HEK293 (cell line): ENCODE results near the gene C19orf73.

Experiments
- CTCF ChIA-PET: fragments of 350-600 bp; formaldehyde crosslinking; extraction: SDS; loops from one replicate; lab custom pipeline; 2021; ENCODE audit warnings: antibody characterized with exemption; lab: Yijun Ruan, JAX
- POLR2A ChIA-PET: fragments of 300-600 bp; formaldehyde crosslinking; extraction: SDS; loops from one replicate; lab custom pipeline; 2020; ENCODE audit warnings: antibody characterized with exemption, inconsistent platforms; lab: Yijun Ruan, JAX
- H3K27ac ChIP-seq: fragments of 200-500 bp; sonication (Bioruptor generic); 2 replicates; pipeline ENCODE4 v1.5.1; 2014; ENCODE audit warnings: low read depth, low read length, control low read depth, inconsistent platforms; ENCODE audit errors: extremely low read depth
- H3K36me3 ChIP-seq, 2 experiments: fragments of 200-500 bp in 1 of 2; sonication (Bioruptor generic) in 1 of 2; 1 replicate in 1 of 2; 2 replicates in 1 of 2; pipeline ENCODE4 v1.5.1; 2014 to 2017; ENCODE audit warnings: inconsistent platforms in 2 of 2, low read length in 2 of 2; ENCODE audit not compliant: control insufficient read depth in 2 of 2, insufficient read depth in 1 of 2
- H3K4me1 ChIP-seq: fragments of 200-500 bp; sonication (Bioruptor generic); 2 replicates; pipeline ENCODE4 v1.5.1; 2014; ENCODE audit warnings: mild to moderate bottlenecking, low read length, inconsistent platforms; ENCODE audit not compliant: control insufficient read depth, insufficient read depth
- H3K4me3 ChIP-seq: 2 replicates; pipeline ENCODE4 v1.5.1; 2011; ENCODE audit warnings: low read depth, mild to moderate bottlenecking, control low read depth, low read length, moderate library complexity
- H3K9me3 ChIP-seq: fragments of 200-500 bp; sonication (Bioruptor generic); 2 replicates; pipeline ENCODE4 v1.5.1; 2014; ENCODE audit warnings: low read depth, low read length, inconsistent platforms; ENCODE audit not compliant: control insufficient read depth, insufficient read depth
- GLIS2 ChIP-seq: fragments of 450-650 bp; formaldehyde crosslinking; IDR thresholded peaks from 2 replicates; pipeline ENCODE4 v1.5.1; 2016; ENCODE audit warnings: missing biosample characterization, missing genetic modification characterization
- PRDM2 ChIP-seq: fragments of 450-650 bp; formaldehyde crosslinking; IDR thresholded peaks from 2 replicates; pipeline ENCODE4 v1.5.1; 2016; ENCODE audit warnings: missing biosample characterization, missing genetic modification characterization, borderline replicate concordance
- REPIN1 ChIP-seq: fragments of 450-650 bp; formaldehyde crosslinking; IDR thresholded peaks from 2 replicates; pipeline ENCODE4 v1.5.1; 2017; ENCODE audit warnings: missing biosample characterization, missing genetic modification characterization, low read depth
- YY1 ChIP-seq: fragments of 450-650 bp; formaldehyde crosslinking; IDR thresholded peaks from 2 replicates; pipeline ENCODE4 v1.5.1; 2018; ENCODE audit warnings: missing biosample characterization, missing genetic modification characterization
- ZBTB1 ChIP-seq: fragments of 450-650 bp; formaldehyde crosslinking; IDR thresholded peaks from 2 replicates; pipeline ENCODE4 v1.5.1; 2016; ENCODE audit warnings: missing biosample characterization, missing genetic modification characterization
- ZBTB44 ChIP-seq: fragments of 450-650 bp; IDR thresholded peaks from 2 replicates; pipeline ENCODE4 v1.5.1; 2018; ENCODE audit warnings: missing biosample characterization, mild to moderate bottlenecking, missing genetic modification characterization
- ZEB2 ChIP-seq: fragments of 450-650 bp; formaldehyde crosslinking; IDR thresholded peaks from 2 replicates; pipeline ENCODE4 v1.5.1; 2016; ENCODE audit warnings: missing biosample characterization, missing genetic modification characterization
- ZFHX2 ChIP-seq: fragments of 450-650 bp; formaldehyde crosslinking; conservative IDR thresholded peaks from 2 replicates; pipeline ENCODE4 v1.5.1; 2016; ENCODE audit warnings: missing biosample characterization, missing genetic modification characterization
- ZNF10 ChIP-seq: fragments of 450-650 bp; formaldehyde crosslinking; IDR thresholded peaks from 2 replicates; pipeline ENCODE4 v1.5.1; 2017; ENCODE audit warnings: missing biosample characterization, missing genetic modification characterization
- ZNF138 ChIP-seq: fragments of 450-650 bp; formaldehyde crosslinking; IDR thresholded peaks from 2 replicates; pipeline ENCODE4 v1.5.1; 2016; ENCODE audit warnings: missing biosample characterization, missing genetic modification characterization, borderline replicate concordance
- ZNF169 ChIP-seq: fragments of 450-650 bp; formaldehyde crosslinking; IDR thresholded peaks from 2 replicates; pipeline ENCODE4 v1.5.1; 2016; ENCODE audit warnings: missing biosample characterization, missing genetic modification characterization
- ZNF19 ChIP-seq: fragments of 450-650 bp; formaldehyde crosslinking; IDR thresholded peaks from 2 replicates; pipeline ENCODE4; 2016; ENCODE audit warnings: missing biosample characterization, missing genetic modification characterization, low read depth
- ZNF24 ChIP-seq: fragments of 450-650 bp; formaldehyde crosslinking; IDR thresholded peaks from 2 replicates; pipeline ENCODE4 v1.5.1; 2016; ENCODE audit warnings: missing biosample characterization, missing genetic modification characterization
- ZNF341 ChIP-seq: fragments of 450-650 bp; formaldehyde crosslinking; IDR thresholded peaks from 2 replicates; pipeline ENCODE4; 2016; ENCODE audit warnings: low read depth, missing biosample characterization, missing genetic modification characterization
- ZNF394 ChIP-seq: fragments of 450-650 bp; formaldehyde crosslinking; IDR thresholded peaks from 2 replicates; pipeline ENCODE4 v1.5.1; 2016; ENCODE audit warnings: missing biosample characterization, missing genetic modification characterization, mild to moderate bottlenecking, moderate library complexity, borderline replicate concordance
- ZNF433 ChIP-seq: fragments of 450-650 bp; formaldehyde crosslinking; IDR thresholded peaks from 2 replicates; pipeline ENCODE4 v1.5.1; 2016; ENCODE audit warnings: missing biosample characterization, missing genetic modification characterization, low read depth
- ZNF473 ChIP-seq: fragments of 450-650 bp; formaldehyde crosslinking; IDR thresholded peaks from 2 replicates; pipeline ENCODE4 v1.5.1; 2017; ENCODE audit warnings: missing biosample characterization, missing genetic modification characterization
- ZNF514 ChIP-seq: fragments of 450-650 bp; formaldehyde crosslinking; IDR thresholded peaks from 2 replicates; pipeline ENCODE4 v1.5.1; 2016; ENCODE audit warnings: missing biosample characterization, missing genetic modification characterization
- ZNF549 ChIP-seq: fragments of 450-650 bp; IDR thresholded peaks from 2 replicates; pipeline ENCODE4 v1.5.1; 2018; ENCODE audit warnings: missing biosample characterization, missing genetic modification characterization, mild to moderate bottlenecking, inconsistent platforms, moderate library complexity
- ZNF692 ChIP-seq: fragments of 450-650 bp; formaldehyde crosslinking; IDR thresholded peaks from 2 replicates; pipeline ENCODE4 v1.5.1; 2016; ENCODE audit warnings: missing biosample characterization, missing genetic modification characterization

Gene C19orf73

GRCh38 chr19:49104229-49104864 lies 14.6 kb downstream of the C19orf73 start:
- ChIA-PET CTCF (interaction anchor here (0.6 to 7.9 kb wide), 7 partner anchors 7 to 120 kb away, joined by 3 to 104 read pairs (median 12); partner anchors contain the start of gene LIN7B), POLR2A (interaction anchor here (0.6 to 1.5 kb wide), 3 partner anchors 10 to 765 kb away, joined by 4 to 5 read pairs (median 5); no protein-coding TSS in a partner anchor)

GRCh38 chr19:49103331-49104085 lies 15.4 kb downstream of the C19orf73 start:
- TF ChIP-seq ZNF10 (tag by site-specific recombination), result no peak
- TF ChIP-seq GLIS2 (tag by site-specific recombination), result 0 out of 2 replicates have a peak, but pooled peaks have one; percentile 23
- TF ChIP-seq, all 188 proteins: peak for 1
- POLR2A ChIA-PET, result interaction anchor here (0.6 kb wide), 1 partner anchor 766 kb away, joined by 5 read pairs; no protein-coding TSS in a partner anchor
- no peak overlapping the region for H3K4me3 ChIP-seq
- H3K4me1 ChIP-seq, result no peaks in the 10 kb centered on the region
- 0 out of 2 replicates have a peak overlapping the region, but pooled peaks have one; percentile 9 for H3K27ac ChIP-seq
- CTCF ChIA-PET, result interaction anchor here (0.6 to 1.9 kb wide), 3 partner anchors 11 to 95 kb away, joined by 3 to 5 read pairs (median 3); no protein-coding TSS in a partner anchor
- peaks cover 82 to 94% of the 10 kb centered on the region in 2 experiments for H3K36me3 ChIP-seq
- H3K9me3 ChIP-seq, result no peaks in the 10 kb centered on the region

More at GRCh38 chr19:49104229-49104864, 14.6 kb downstream of the C19orf73 start:
- no peaks in the 10 kb centered on the region for H3K9me3 ChIP-seq
- peak; percentile 34; the same call in 1 of the 2 replicates for TF ChIP-seq ZNF341 (tag by site-specific recombination)
- TF ChIP-seq ZFHX2, result no peak
- TF ChIP-seq ZNF514 (tag by site-specific recombination), result no peak
- no peak for TF ChIP-seq ZNF433
- TF ChIP-seq YY1 (tag by site-specific recombination), result no peak
- TF ChIP-seq, all 188 proteins: peak for 1
- Histone ChIP-seq H3K27ac (peak overlapping the region; percentile 31; the same call in 1 of the 2 replicates), H3K36me3 (peaks cover 78 to 94% of the 10 kb centered on the region in 2 experiments), H3K4me1 (no peaks in the 10 kb centered on the region), H3K4me3 (no peak overlapping the region)

- Histone ChIP-seq H3K4me1 (peaks cover 3% of the 10 kb centered on the region), H3K9me3 (no peaks in the 10 kb centered on the region), H3K36me3 (peaks cover 75 to 94% of the 10 kb centered on the region in 2 experiments), H3K4me3 (no peak overlapping the region), H3K27ac (no peak overlapping the region)
- POLR2A ChIA-PET, result interaction anchor here (0.6 kb wide), 1 partner anchor 126 kb away, joined by 4 read pairs; no protein-coding TSS in a partner anchor
- CTCF ChIA-PET, result interaction anchor here (0.5 to 1.9 kb wide), 4 partner anchors 97 to 126 kb away, joined by 3 to 5 read pairs (median 4); no protein-coding TSS in a partner anchor
- no peak for TF ChIP-seq ZNF549 (tag by site-specific recombination)
- no peak for TF ChIP-seq ZNF473 (tag by site-specific recombination)
- no peak for TF ChIP-seq ZNF138 (tag by site-specific recombination)
- TF ChIP-seq ZNF19 (tag by site-specific recombination), result no peak
- no peak for TF ChIP-seq ZNF341 (tag by site-specific recombination)
- TF ChIP-seq ZNF24 (tag by site-specific recombination), result no peak
- no peak for TF ChIP-seq ZBTB44
- no peak for TF ChIP-seq ZNF394 (tag by site-specific recombination)
- TF ChIP-seq ZEB2, result no peak
- TF ChIP-seq REPIN1 (tag by site-specific recombination), result no peak
- TF ChIP-seq ZNF692 (tag by site-specific recombination), result no peak
- TF ChIP-seq ZNF169, result no peak
- TF ChIP-seq ZBTB1 (tag by site-specific recombination), result no peak
- TF ChIP-seq PRDM2 (tag by site-specific recombination), result no peak
Measured at GRCh38 chr19:49102303-49102702, 16.6 kb downstream of the C19orf73 start.
